OCI-LY7 (cell line): ENCODE data around the gene COL15A1. TPM values are rescaled to one million over a fixed set of nuclear protein-coding genes. Genes with fewer than 3 reads are reported as not detected.

Source experiments
- BruUV-seq: library from RNA; stranded (reverse); fragments of 400-500 nt; replicated peaks from 2 replicates; lab custom pipeline; 2021; lab: Mats Ljungman, UMichigan
- CTCF ChIA-PET: fragments of 300-600 bp; sonication (Branson Sonifier 250); formaldehyde crosslinking; loops from one replicate; lab custom pipeline; 2022; ENCODE audit warnings: antibody characterized with exemption; ENCODE audit not compliant: unreplicated experiment; lab: Charles Lee
- POLR2A ChIA-PET: fragments of 300-600 bp; sonication (Branson Sonifier 250); formaldehyde crosslinking; loops from one replicate; lab custom pipeline; 2022; ENCODE audit warnings: antibody characterized with exemption; lab: Charles Lee
- DNase-seq: peaks from one replicate; pipeline ENCODE4 v3.0.0-alpha.2; 2015; ENCODE audit warnings: low spot score
- H2AFZ ChIP-seq: fragments of 200-600 bp; sonication (generic), shearing (Covaris generic); 2 replicates; pipeline ENCODE4 v1.6.1; 2014; ENCODE audit warnings: mild to moderate bottlenecking, antibody characterized with exemption, low read length, moderate library complexity
- H3K27ac ChIP-seq: fragments of 200-600 bp; sonication (generic); 2 replicates; pipeline ENCODE4 v1.5.1; 2014; ENCODE audit warnings: mixed run types, low read depth, mild to moderate bottlenecking, moderate library complexity, low read length, inconsistent platforms; ENCODE audit not compliant: poor library complexity, severe bottlenecking
- H3K36me3 ChIP-seq: fragments of 200-600 bp; sonication (generic); 2 replicates; pipeline ENCODE4 v1.6.1; 2014; ENCODE audit warnings: mild to moderate bottlenecking, antibody characterized with exemption, low read length, moderate library complexity, mixed read lengths; ENCODE audit not compliant: insufficient read depth
- H3K4me1 ChIP-seq: fragments of 200-600 bp; sonication (generic); 2 replicates; pipeline ENCODE4 v1.5.1; 2014; ENCODE audit warnings: mild to moderate bottlenecking, low read length; ENCODE audit not compliant: insufficient read depth, poor library complexity, severe bottlenecking
- H3K4me2 ChIP-seq: fragments of 200-600 bp; sonication (generic); 2 replicates; pipeline ENCODE4 v1.6.1; 2014; ENCODE audit warnings: mild to moderate bottlenecking, low read length
- H3K4me3 ChIP-seq: fragments of 200-600 bp; sonication (generic); 2 replicates; pipeline ENCODE4 v1.5.1; 2014; ENCODE audit warnings: mild to moderate bottlenecking, low read depth, low read length; ENCODE audit not compliant: poor library complexity, severe bottlenecking
- H3K79me2 ChIP-seq: fragments of 200-600 bp; sonication (generic); 2 replicates; pipeline ENCODE4 v1.6.1; 2016; ENCODE audit warnings: low read depth, mild to moderate bottlenecking, low read length, moderate library complexity, mixed read lengths; ENCODE audit not compliant: insufficient read depth
- H3K9me2 ChIP-seq: fragments of 200-600 bp; sonication (generic); 2 replicates; pipeline ENCODE4 v1.6.1; 2016; ENCODE audit warnings: mild to moderate bottlenecking, low read length, mixed read lengths; ENCODE audit not compliant: insufficient read depth
- H3K9me3 ChIP-seq: fragments of 200-600 bp; sonication (generic); 2 replicates; pipeline ENCODE4 v1.6.1; 2014; ENCODE audit warnings: mild to moderate bottlenecking, mixed run types, low read length, mixed read lengths
- H4K20me1 ChIP-seq: fragments of 200-600 bp; sonication (generic); 2 replicates; pipeline ENCODE4 v1.6.1; 2014; ENCODE audit warnings: mild to moderate bottlenecking, antibody characterized with exemption, low read length, moderate library complexity, mixed read lengths; ENCODE audit not compliant: insufficient read depth
- EZH2phosphoT487 ChIP-seq: fragments of 200-600 bp; sonication (generic); IDR thresholded peaks from 2 replicates; pipeline ENCODE4 v1.6.1; 2018; ENCODE audit warnings: low read depth, borderline replicate concordance, mild to moderate bottlenecking, mixed run types, antibody characterized with exemption, low read length, moderate library complexity, mixed read lengths
- intact Hi-C: fragments of 100-400 bp; cut with micrococcal nuclease; formaldehyde crosslinking; loops from one replicate; pipeline ENCODE4 v1.10.0; 2022; ENCODE audit not compliant: unreplicated experiment
- total RNA-seq, 2 experiments: library from RNA; depleted of rRNA in 1 of 2; stranded (reverse); fragments of >200 nt in 1 of 2; shearing (Covaris generic) in 1 of 2; gene quantifications; 2 replicates each; pipeline ENCODE4 v1.2.3, GENCODE V29; 2014 to 2022
- TF ChIP-seq, protein P1 (sequence below): fragments of 200-600 bp; sonication (generic); conservative IDR thresholded peaks from 2 replicates; pipeline ENCODE4 v1.5.1; 2014; ENCODE audit warnings: mild to moderate bottlenecking, antibody characterized with exemption, low read length, moderate library complexity, mixed read lengths

Gene COL15A1
- total RNA-seq, 2 experiments from 2014 or later: not detected

DNA sequence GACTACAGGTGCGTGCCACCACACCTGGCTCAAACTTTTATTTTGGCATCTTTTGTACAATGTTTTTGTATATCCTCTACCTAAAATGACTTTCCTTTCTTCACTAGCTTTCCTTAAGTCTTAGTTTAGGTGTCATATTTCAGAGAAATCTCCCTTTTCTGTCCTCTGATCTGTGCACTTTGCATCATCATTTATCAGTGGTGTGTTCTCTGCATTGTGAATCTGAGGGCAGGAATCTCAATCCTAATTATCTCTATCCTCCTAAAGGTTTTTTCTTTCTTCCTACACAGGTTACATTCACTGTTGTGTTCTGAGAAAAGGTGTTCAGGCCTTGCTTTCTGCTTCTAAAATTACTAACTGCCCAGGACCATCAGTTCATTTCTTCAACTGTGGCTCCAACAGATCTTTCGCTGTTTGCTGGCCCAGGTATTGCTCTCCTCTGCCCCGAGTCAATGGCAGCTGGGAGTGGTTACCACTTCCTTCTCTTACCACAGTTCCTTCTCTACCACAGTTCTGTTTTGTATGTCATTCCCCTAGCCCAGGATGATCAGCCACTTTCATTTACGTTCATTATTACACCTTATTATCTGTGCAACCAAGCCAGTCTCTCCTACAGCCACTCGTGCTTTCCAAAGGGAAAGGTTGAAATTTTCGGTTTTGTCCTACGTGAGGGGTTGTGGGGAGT lies 175.2 kb downstream of the COL15A1 start:
- peak overlapping the region; percentile 100 for H3K27ac ChIP-seq
- peak; percentile 81 for DNase-seq
- H4K20me1 ChIP-seq: no peaks in the 10 kb centered on the region
- H3K36me3 ChIP-seq: peaks cover 7% of the 10 kb centered on the region
- peaks cover 95% of the 10 kb centered on the region for H3K4me1 ChIP-seq
- BruUV-seq: no TSS peak
- H3K9me2 ChIP-seq: no peaks in the 10 kb centered on the region
- ChIA-PET CTCF (interaction anchor here (0.6 kb wide), 1 partner anchor 105 kb away, joined by 3 read pairs; no protein-coding TSS in a partner anchor), POLR2A (interaction anchor here (0.6 to 5.2 kb wide), 16 partner anchors 8 to 925 kb away, joined by 3 to 53 read pairs (median 5); partner anchors contain the start of genes ALG2 and TGFBR1)
- intact Hi-C loops: loop anchor here (10.0 kb wide), 1 partner anchor 976 kb away; the partner anchor contains the start of genes ERP44 and INVS
- H2AFZ ChIP-seq: peak overlapping the region; percentile 15; the same call in 1 of the 2 replicates
- H3K9me3 ChIP-seq: peaks cover 6% of the 10 kb centered on the region; the same call in 1 of the 2 replicates
- TF ChIP-seq, protein P1, sequence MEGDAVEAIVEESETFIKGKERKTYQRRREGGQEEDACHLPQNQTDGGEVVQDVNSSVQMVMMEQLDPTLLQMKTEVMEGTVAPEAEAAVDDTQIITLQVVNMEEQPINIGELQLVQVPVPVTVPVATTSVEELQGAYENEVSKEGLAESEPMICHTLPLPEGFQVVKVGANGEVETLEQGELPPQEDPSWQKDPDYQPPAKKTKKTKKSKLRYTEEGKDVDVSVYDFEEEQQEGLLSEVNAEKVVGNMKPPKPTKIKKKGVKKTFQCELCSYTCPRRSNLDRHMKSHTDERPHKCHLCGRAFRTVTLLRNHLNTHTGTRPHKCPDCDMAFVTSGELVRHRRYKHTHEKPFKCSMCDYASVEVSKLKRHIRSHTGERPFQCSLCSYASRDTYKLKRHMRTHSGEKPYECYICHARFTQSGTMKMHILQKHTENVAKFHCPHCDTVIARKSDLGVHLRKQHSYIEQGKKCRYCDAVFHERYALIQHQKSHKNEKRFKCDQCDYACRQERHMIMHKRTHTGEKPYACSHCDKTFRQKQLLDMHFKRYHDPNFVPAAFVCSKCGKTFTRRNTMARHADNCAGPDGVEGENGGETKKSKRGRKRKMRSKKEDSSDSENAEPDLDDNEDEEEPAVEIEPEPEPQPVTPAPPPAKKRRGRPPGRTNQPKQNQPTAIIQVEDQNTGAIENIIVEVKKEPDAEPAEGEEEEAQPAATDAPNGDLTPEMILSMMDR: no peak
- no peak for TF ChIP-seq EZH2phosphoT487
- H3K79me2 ChIP-seq: peaks cover 85% of the 10 kb centered on the region
- H3K4me3 ChIP-seq: peak overlapping the region; percentile 63
- H3K4me2 ChIP-seq: peak overlapping the region; percentile 91

DNA sequence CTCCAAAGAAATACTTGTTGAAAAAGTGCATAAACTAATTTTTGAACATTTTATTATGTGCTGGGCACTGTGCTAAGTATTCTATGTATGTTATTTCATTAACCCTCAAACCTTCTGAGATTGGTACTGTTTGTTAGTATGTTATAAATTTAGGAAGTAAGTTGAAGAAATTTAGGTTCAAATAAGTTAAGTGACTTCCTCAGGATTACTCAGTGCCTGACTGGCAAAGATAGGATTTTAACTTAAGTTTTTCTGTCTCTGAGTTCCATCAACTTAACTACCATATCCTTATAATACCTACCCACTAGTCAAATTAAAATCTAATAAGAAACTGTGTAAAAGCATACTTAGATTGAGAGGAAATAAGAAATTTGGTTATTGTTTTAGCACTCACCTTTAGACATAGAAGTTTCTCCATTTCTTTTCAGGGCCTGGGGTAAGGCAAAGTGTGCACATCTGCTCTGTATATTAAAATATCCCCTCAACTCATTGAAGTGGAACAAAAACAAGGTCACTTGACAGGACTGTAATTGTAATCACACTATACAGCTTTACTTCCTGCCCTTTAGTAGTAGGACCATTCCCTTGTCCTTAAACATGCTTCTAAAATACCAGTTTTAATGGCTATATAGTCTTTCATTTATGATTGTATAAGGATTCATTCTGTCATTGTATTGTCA lies 176.4 kb downstream of the COL15A1 start:
- POLR2A ChIA-PET: interaction anchor here (0.6 to 5.2 kb wide), 11 partner anchors 9 to 82 kb away, joined by 3 to 53 read pairs (median 5); no protein-coding TSS in a partner anchor
- BruUV-seq: TSS peak; percentile 94
- TF ChIP-seq, protein P1: no peak
- TF ChIP-seq EZH2phosphoT487: no peak
- Histone ChIP-seq H3K9me3 (peaks cover 6% of the 10 kb centered on the region; the same call in 1 of the 2 replicates), H4K20me1 (no peaks in the 10 kb centered on the region), H3K36me3 (peaks cover 16% of the 10 kb centered on the region), H2AFZ (no peak overlapping the region; the same call in 1 of the 2 replicates), H3K4me1 (peaks cover 90% of the 10 kb centered on the region), H3K79me2 (peaks cover 85% of the 10 kb centered on the region), H3K27ac (peak overlapping the region; percentile 100), H3K4me3 (peak overlapping the region; percentile 63), H3K4me2 (peak overlapping the region; percentile 91), H3K9me2 (no peaks in the 10 kb centered on the region)
- CTCF ChIA-PET: no interaction called here
- DNase-seq: peak; percentile 86
- intact Hi-C loops: loop anchor here (1.0 to 10.0 kb wide), 4 partner anchors 16 to 975 kb away; partner anchors contain the start of genes ALG2, ERP44, INVS and SEC61B

Other genes with a start within 250 kb of the COL15A1 start
- not detected in 2 replicates for gene GABBR2, start 235.0 kb upstream of the COL15A1 start, total RNA-seq (2014; rRNA removed; shearing (Covaris generic))
- gene GABBR2, start 235.0 kb upstream of the COL15A1 start, total RNA-seq (2022): not detected in 2 replicates
- 15.9 and 22.2 TPM in 2 replicates for gene ANKS6, start 147.4 kb upstream of the COL15A1 start, total RNA-seq (2014; rRNA removed; shearing (Covaris generic))
- 28.5 and 30.1 TPM in 2 replicates for gene ANKS6, start 147.4 kb upstream of the COL15A1 start, total RNA-seq (2022)
- 5.3 and 5.5 TPM in 2 replicates for gene GALNT12, start 136.2 kb upstream of the COL15A1 start, total RNA-seq (2014; rRNA removed; shearing (Covaris generic))
- 9.7 and 11.5 TPM in 2 replicates for gene GALNT12, start 136.2 kb upstream of the COL15A1 start, total RNA-seq (2022)
- gene TGFBR1, start 161.2 kb downstream of the COL15A1 start, total RNA-seq (2014; rRNA removed; shearing (Covaris generic)): 13.6 and 14.3 TPM in 2 replicates
- 36.7 and 43.6 TPM in 2 replicates for gene TGFBR1, start 161.2 kb downstream of the COL15A1 start, total RNA-seq (2022)